Liver (tissue), 9 donors: ENCODE data around the gene NPC1L1. TPM values are rescaled to one million over a fixed set of nuclear protein-coding genes. Genes with fewer than 3 reads are reported as not detected.

Experiments
- DNase-seq: peaks from one replicate; pipeline ENCODE4 v3.0.0-alpha.2; 2017; ENCODE audit warnings: low spot score
- H3K27ac ChIP-seq, 2 donors: one replicate each; pipeline ENCODE4 v1.7.0; 2013; ENCODE audit warnings: inconsistent platforms in 2 of 2, low read length in 2 of 2, control low read depth in 1 of 2, low read depth in 1 of 2, mild to moderate bottlenecking in 1 of 2
- H3K27me3 ChIP-seq, 4 donors: one replicate each; pipeline versions ENCODE4 v1.6.1 to v1.7.0; 2013; ENCODE audit warnings: low read length in 3 of 4, inconsistent platforms in 1 of 4, mild to moderate bottlenecking in 1 of 4, moderate library complexity in 1 of 4; ENCODE audit not compliant: control insufficient read depth in 4 of 4, insufficient read depth in 4 of 4
- H3K36me3 ChIP-seq, 4 donors: one replicate each; pipeline versions ENCODE4 v1.6.1 to v1.7.0; 2013; ENCODE audit warnings: low read length in 3 of 4, mild to moderate bottlenecking in 3 of 4, low read depth in 1 of 4, moderate library complexity in 1 of 4; ENCODE audit not compliant: control insufficient read depth in 4 of 4, insufficient read depth in 3 of 4
- H3K4me1 ChIP-seq, 4 donors: one replicate each; pipeline versions ENCODE4 v1.6.1 to v1.7.0; 2013; ENCODE audit warnings: low read length in 3 of 4, mild to moderate bottlenecking in 3 of 4, moderate library complexity in 1 of 4; ENCODE audit not compliant: control insufficient read depth in 4 of 4, insufficient read depth in 4 of 4
- H3K4me3 ChIP-seq, 3 donors: one replicate each; pipeline versions ENCODE4 v1.6.1 to v1.7.0; 2013; ENCODE audit warnings: low read length in 3 of 3, control low read depth in 1 of 3, low read depth in 1 of 3, mild to moderate bottlenecking in 1 of 3
- H3K9ac ChIP-seq, 2 donors: one replicate each; pipeline ENCODE4 v1.7.0; 2013; ENCODE audit warnings: low read length in 2 of 2, mild to moderate bottlenecking in 2 of 2, moderate library complexity in 2 of 2, control low read depth in 1 of 2, low read depth in 1 of 2
- H3K9me3 ChIP-seq, 4 donors: one replicate each; pipeline versions ENCODE4 v1.6.1 to v1.7.0; 2013; ENCODE audit warnings: low read length in 3 of 4; ENCODE audit not compliant: control insufficient read depth in 4 of 4
- FOXA1 ChIP-seq: IDR thresholded peaks from 2 replicates; pipeline ENCODE4 v1.6.1; 2016; ENCODE audit warnings: antibody characterized with exemption
- FOXA2 ChIP-seq: IDR thresholded peaks from 2 replicates; pipeline ENCODE4 v1.6.1; 2016; ENCODE audit warnings: antibody characterized with exemption
- HNF4A ChIP-seq, 2 donors: conservative IDR thresholded peaks; 2 replicates each; pipeline ENCODE4 v1.6.1; 2016; ENCODE audit warnings: antibody characterized with exemption in 2 of 2, mild to moderate bottlenecking in 2 of 2
- HNF4G ChIP-seq: IDR thresholded peaks from 2 replicates; pipeline ENCODE4 v1.6.1; 2016; ENCODE audit warnings: antibody characterized with exemption
- JUND ChIP-seq, 2 donors: IDR thresholded peaks; 2 replicates each; pipeline ENCODE4 v1.6.1; 2016; ENCODE audit warnings: antibody characterized with exemption in 2 of 2
- NR2F2 ChIP-seq: IDR thresholded peaks from 2 replicates; pipeline ENCODE4 v1.6.1; 2016; ENCODE audit warnings: antibody characterized with exemption
- RAD21 ChIP-seq, 2 donors: IDR thresholded peaks; 2 replicates each; pipeline ENCODE4 v1.6.1; 2016; ENCODE audit warnings: antibody characterized with exemption in 2 of 2, mild to moderate bottlenecking in 2 of 2
- RXRA ChIP-seq, 2 donors: IDR thresholded peaks; 2 replicates each; pipeline ENCODE4 v1.6.1; 2017 to 2018; ENCODE audit warnings: antibody characterized with exemption in 2 of 2, mild to moderate bottlenecking in 1 of 2
- SP1 ChIP-seq: IDR thresholded peaks from 2 replicates; pipeline ENCODE4 v1.6.1; 2018; ENCODE audit warnings: antibody characterized with exemption, mild to moderate bottlenecking
- TAF1 ChIP-seq: conservative IDR thresholded peaks from 2 replicates; pipeline ENCODE4 v1.6.1; 2016; ENCODE audit warnings: antibody characterized with exemption, mild to moderate bottlenecking
- WGBS: extraction: QIAGEN DNeasy Blood & Tissue Kit; methylation state at CpG from one replicate; pipeline ENCODE4 v1.1.7; 2013; 5-methylcytosine and 5-hydroxymethylcytosine counted together
- polyA plus RNA-seq, 2 donors: library from polyadenylated mRNA; stranded (reverse) in 1 of 2; unstranded in 1 of 2; fragments of 200-250 nt in 1 of 2; fragments of >200 nt in 1 of 2; fragmentation: Nextera tagmentation in 1 of 2; extraction: Ambion mirVana in 1 of 2; gene quantifications; one replicate each; pipeline versions ENCODE4 v1.2.1 to v1.2.3, GENCODE V29; 2013 to 2015
- total RNA-seq, 2 donors: library from RNA; depleted of rRNA; stranded (reverse); fragments of >200 nt; gene quantifications; one replicate each; pipeline ENCODE4 v1.2.3, GENCODE V29; 2014
- TF ChIP-seq, protein P1 (sequence below): IDR thresholded peaks from 2 replicates; pipeline ENCODE4 v1.6.1; 2016; ENCODE audit warnings: antibody characterized with exemption, mild to moderate bottlenecking
- TF ChIP-seq, protein P2 (sequence below): IDR thresholded peaks from 2 replicates; pipeline ENCODE4 v1.6.1; 2016; ENCODE audit warnings: antibody characterized with exemption
- TF ChIP-seq, protein P3 (sequence below): IDR thresholded peaks from 2 replicates; pipeline ENCODE4 v1.6.1; 2016; ENCODE audit warnings: antibody characterized with exemption
- TF ChIP-seq, protein P4 (sequence below): IDR thresholded peaks from 2 replicates; pipeline ENCODE4 v1.6.1; 2016; ENCODE audit warnings: antibody characterized with exemption
- TF ChIP-seq, protein P5 (sequence below): fragments of 150-350 bp; IDR thresholded peaks from 2 replicates; pipeline ENCODE4 v1.5.1; 2017; ENCODE audit warnings: improper control_type of control experiment, low read depth, low read length; ENCODE audit not compliant: missing input control
- donor health status: healthy.
- donor health status: healthy.
- donor health status: healthy.
- donor health status: healthy.
- donor health status: healthy.

NPC1L1 gene
- total and polyA plus RNA-seq, 4 donors: 7.2 to 22.1 (median 15.3) TPM

DNA sequence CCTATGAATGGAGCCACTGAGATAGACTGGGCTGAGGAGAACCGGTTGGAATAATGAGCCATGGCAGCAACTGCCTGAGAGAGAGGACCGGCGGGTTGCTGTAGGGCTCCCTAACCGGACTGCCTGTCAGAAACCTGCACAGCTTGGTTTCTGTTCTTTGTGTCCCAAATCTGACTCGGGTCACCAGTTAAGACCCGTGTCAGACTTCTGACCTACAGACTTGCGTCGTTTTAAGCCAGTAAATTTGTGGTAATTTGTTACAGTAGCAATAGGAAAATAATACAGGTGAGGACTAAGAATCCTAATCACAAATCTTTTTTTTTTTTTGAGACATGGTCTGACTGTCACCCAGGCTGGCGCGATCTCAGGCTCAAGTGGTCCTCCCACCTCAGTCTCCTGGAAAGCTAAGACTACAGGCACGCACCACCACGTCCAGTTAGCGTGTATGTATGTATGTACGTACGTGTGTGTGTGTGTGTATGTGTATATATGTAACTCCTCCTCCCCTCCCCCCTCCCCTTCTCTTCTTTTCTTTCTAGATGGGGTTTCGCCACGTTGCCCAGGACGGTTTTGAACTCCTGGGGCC lies 33.2 kb upstream of the NPC1L1 start:
- no peak for DNase-seq
- Histone ChIP-seq H3K4me1 (peaks cover 3 to 28% (median 21%) of the 10 kb centered on the region in 4 donors), H3K27me3 (no peaks in the 10 kb centered on the region), H3K4me3 (peak overlapping the region; percentile 65 to 100 (median 96)), H3K9me3 (no peaks in the 10 kb centered on the region), H3K27ac (peak overlapping the region; percentile 87 to 92), H3K36me3 (peaks cover 19 to 41% (median 38%) of the 10 kb centered on the region in 4 donors), H3K9ac (peak overlapping the region; percentile 40 to 93)
- TF ChIP-seq RXRA (IDR thresholded peaks at IDR 0.05): no peak
- no peak for TF ChIP-seq TAF1
- TF ChIP-seq, protein P1, sequence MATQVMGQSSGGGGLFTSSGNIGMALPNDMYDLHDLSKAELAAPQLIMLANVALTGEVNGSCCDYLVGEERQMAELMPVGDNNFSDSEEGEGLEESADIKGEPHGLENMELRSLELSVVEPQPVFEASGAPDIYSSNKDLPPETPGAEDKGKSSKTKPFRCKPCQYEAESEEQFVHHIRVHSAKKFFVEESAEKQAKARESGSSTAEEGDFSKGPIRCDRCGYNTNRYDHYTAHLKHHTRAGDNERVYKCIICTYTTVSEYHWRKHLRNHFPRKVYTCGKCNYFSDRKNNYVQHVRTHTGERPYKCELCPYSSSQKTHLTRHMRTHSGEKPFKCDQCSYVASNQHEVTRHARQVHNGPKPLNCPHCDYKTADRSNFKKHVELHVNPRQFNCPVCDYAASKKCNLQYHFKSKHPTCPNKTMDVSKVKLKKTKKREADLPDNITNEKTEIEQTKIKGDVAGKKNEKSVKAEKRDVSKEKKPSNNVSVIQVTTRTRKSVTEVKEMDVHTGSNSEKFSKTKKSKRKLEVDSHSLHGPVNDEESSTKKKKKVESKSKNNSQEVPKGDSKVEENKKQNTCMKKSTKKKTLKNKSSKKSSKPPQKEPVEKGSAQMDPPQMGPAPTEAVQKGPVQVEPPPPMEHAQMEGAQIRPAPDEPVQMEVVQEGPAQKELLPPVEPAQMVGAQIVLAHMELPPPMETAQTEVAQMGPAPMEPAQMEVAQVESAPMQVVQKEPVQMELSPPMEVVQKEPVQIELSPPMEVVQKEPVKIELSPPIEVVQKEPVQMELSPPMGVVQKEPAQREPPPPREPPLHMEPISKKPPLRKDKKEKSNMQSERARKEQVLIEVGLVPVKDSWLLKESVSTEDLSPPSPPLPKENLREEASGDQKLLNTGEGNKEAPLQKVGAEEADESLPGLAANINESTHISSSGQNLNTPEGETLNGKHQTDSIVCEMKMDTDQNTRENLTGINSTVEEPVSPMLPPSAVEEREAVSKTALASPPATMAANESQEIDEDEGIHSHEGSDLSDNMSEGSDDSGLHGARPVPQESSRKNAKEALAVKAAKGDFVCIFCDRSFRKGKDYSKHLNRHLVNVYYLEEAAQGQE: no peak
- TF ChIP-seq, protein P2, sequence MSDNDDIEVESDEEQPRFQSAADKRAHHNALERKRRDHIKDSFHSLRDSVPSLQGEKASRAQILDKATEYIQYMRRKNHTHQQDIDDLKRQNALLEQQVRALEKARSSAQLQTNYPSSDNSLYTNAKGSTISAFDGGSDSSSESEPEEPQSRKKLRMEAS: no peak
- no peak for TF ChIP-seq NR2F2
- no peak for TF ChIP-seq JUND (IDR thresholded peaks at IDR 0.05)
- TF ChIP-seq, protein P3, sequence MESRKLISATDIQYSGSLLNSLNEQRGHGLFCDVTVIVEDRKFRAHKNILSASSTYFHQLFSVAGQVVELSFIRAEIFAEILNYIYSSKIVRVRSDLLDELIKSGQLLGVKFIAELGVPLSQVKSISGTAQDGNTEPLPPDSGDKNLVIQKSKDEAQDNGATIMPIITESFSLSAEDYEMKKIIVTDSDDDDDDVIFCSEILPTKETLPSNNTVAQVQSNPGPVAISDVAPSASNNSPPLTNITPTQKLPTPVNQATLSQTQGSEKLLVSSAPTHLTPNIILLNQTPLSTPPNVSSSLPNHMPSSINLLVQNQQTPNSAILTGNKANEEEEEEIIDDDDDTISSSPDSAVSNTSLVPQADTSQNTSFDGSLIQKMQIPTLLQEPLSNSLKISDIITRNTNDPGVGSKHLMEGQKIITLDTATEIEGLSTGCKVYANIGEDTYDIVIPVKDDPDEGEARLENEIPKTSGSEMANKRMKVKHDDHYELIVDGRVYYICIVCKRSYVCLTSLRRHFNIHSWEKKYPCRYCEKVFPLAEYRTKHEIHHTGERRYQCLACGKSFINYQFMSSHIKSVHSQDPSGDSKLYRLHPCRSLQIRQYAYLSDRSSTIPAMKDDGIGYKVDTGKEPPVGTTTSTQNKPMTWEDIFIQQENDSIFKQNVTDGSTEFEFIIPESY: no peak
- TF ChIP-seq HNF4G: no peak
- TF ChIP-seq SP1: no peak
- TF ChIP-seq FOXA2: no peak
- TF ChIP-seq RAD21 (IDR thresholded peaks at IDR 0.05): no peak
- TF ChIP-seq HNF4A (conservative IDR thresholded peaks at IDR 0.05): no peak
- TF ChIP-seq, protein P4, sequence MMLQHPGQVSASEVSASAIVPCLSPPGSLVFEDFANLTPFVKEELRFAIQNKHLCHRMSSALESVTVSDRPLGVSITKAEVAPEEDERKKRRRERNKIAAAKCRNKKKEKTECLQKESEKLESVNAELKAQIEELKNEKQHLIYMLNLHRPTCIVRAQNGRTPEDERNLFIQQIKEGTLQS: no peak
- TF ChIP-seq, protein P5, sequence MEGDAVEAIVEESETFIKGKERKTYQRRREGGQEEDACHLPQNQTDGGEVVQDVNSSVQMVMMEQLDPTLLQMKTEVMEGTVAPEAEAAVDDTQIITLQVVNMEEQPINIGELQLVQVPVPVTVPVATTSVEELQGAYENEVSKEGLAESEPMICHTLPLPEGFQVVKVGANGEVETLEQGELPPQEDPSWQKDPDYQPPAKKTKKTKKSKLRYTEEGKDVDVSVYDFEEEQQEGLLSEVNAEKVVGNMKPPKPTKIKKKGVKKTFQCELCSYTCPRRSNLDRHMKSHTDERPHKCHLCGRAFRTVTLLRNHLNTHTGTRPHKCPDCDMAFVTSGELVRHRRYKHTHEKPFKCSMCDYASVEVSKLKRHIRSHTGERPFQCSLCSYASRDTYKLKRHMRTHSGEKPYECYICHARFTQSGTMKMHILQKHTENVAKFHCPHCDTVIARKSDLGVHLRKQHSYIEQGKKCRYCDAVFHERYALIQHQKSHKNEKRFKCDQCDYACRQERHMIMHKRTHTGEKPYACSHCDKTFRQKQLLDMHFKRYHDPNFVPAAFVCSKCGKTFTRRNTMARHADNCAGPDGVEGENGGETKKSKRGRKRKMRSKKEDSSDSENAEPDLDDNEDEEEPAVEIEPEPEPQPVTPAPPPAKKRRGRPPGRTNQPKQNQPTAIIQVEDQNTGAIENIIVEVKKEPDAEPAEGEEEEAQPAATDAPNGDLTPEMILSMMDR: no peak
- TF ChIP-seq FOXA1: no peak
- 37% methylated on average over 18 of the region's 18 CpGs for WGBS
